ENCODE measurements around the gene DESI1.

DNA sequence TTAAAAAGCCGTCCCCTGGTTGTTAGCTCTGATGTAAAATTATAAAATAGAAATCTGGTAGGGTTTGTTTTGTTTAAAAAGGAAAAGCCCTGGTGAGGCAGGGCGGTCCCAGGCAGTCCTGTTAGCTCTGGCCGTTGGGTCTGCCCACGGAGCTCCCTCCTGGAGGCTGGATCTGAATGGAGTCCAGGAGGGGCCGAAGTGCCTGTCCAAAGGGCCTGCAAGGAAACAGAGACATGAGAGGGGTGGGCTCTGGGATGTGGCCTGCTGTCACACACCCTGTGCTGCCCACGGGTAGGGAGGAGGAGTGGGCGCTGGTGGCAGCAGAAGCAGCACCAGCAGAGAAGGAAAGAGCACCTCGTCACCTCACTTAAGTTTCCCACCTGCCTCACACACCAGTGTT is 19.9 kb downstream of the DESI1 start:
- TF ChIP-seq YY1 (IDR thresholded peaks at IDR 0.05; ENCODE audit: insufficient read depth, insufficient read length) (no peak), SUZ12 (IDR thresholded peaks at IDR 0.05; ENCODE audit: extremely low read depth, insufficient read depth, insufficient read length) (no peak), ZNF274 (IDR thresholded peaks at IDR 0.05; ENCODE audit: low read depth, low read length) (no peak)
